ENCODE measurements around the gene PTPRK.

DNA sequence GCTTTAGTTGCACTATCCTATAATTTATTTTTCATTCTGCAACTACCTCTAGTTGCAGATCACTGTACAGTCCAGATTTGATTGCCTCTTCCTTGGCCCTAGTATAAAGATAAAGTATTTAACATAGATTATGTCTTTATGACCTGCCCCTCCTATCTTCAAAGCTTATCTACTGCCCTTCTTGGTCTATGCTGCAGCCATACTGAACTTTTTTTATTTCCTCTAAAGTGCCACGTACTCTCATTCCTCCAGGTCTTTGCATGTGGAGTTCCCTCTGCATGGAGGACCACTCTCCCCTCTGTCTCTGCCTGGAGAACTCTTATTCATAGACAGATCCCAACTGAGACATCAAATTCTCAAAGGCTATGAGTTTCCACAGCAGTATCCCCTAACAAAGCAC lies 168.0 kb downstream of the PTPRK start:
- TF ChIP-seq SIN3B (IDR thresholded peaks at IDR 0.05; ENCODE audit: low read depth) (no peak), POLR2A (conservative IDR thresholded peaks at IDR 0.05) (no peak), MTA2 (IDR thresholded peaks at IDR 0.05; ENCODE audit: low read depth) (no peak), ZNF12 (CRISPR knock-in tag; IDR thresholded peaks at IDR 0.05) (no peak), CTCF (IDR thresholded peaks at IDR 0.05 in 2 of 3, conservative IDR thresholded peaks at IDR 0.05 in 1 of 3; ENCODE audit: insufficient read depth in 2 of 3, low read depth in 1 of 3, low read length in 3 of 3) (no peak)

Data from K562 (cell line).